SK-N-MC (cell line): ENCODE data around the gene RASA4B.
"Not testable (repeated sequence)": the region's sequence is repeated elsewhere in the genome, so short reads cannot be mapped to it uniquely, and the experiment has no call there.

ENCODE experiments used
- EZH2 ChIP-seq: fragments of 200-600 bp; sonication (generic); IDR thresholded peaks from one replicate; pipeline ENCODE4 v1.6.1; 2017; ENCODE audit warnings: antibody characterized with exemption
- FOXP2 ChIP-seq: optimal IDR thresholded peaks from 2 replicates; pipeline ENCODE3; 2011; ENCODE audit warnings: mild to moderate bottlenecking, moderate library complexity; ENCODE audit not compliant: insufficient read depth; ENCODE audit errors: extremely low read length, control extremely low read depth
- POLR2AphosphoS5 ChIP-seq: IDR thresholded peaks from 2 replicates; pipeline ENCODE4 v1.6.1; 2012; ENCODE audit warnings: mild to moderate bottlenecking, low read depth, low read length, borderline replicate concordance

GRCh38 chr7:102493220-102493935 is 24.2 kb downstream of the RASA4B start:
- not testable (repeated sequence) for TF ChIP-seq POLR2AphosphoS5, EZH2, FOXP2
